GM23248 (cell line): Measurements from ENCODE around the gene PPP1R9A. TPM values are rescaled to one million over a fixed set of nuclear protein-coding genes. Genes with fewer than 3 reads are reported as not detected.

Experiments
- DNase-seq: peaks from one replicate; pipeline ENCODE4 v3.0.0-alpha.2; 2015
- H2AFZ ChIP-seq: fragments of 200-600 bp; sonication (generic); 2 replicates; pipeline ENCODE4 v1.6.1; 2016; ENCODE audit warnings: antibody characterized with exemption
- H3F3A ChIP-seq: fragments of 200-600 bp; sonication (generic); 2 replicates; pipeline ENCODE4 v1.6.1; 2016; ENCODE audit warnings: mild to moderate bottlenecking, antibody characterized with exemption, mixed run types; ENCODE audit not compliant: insufficient read depth
- H3K27ac ChIP-seq: fragments of 200-600 bp; sonication (generic); 2 replicates; pipeline ENCODE4 v1.5.1; 2016; ENCODE audit warnings: mild to moderate bottlenecking
- H3K27me3 ChIP-seq: fragments of 200-600 bp; sonication (generic); replicated peaks from 2 replicates; pipeline ENCODE4 v1.6.1; 2016; ENCODE audit warnings: mild to moderate bottlenecking; ENCODE audit not compliant: insufficient read depth
- H3K36me3 ChIP-seq: fragments of 200-600 bp; sonication (generic); 2 replicates; pipeline ENCODE4 v1.6.1; 2016; ENCODE audit warnings: low read depth, mild to moderate bottlenecking
- H3K4me1 ChIP-seq: fragments of 200-600 bp; sonication (generic); 2 replicates; pipeline ENCODE4 v1.6.1; 2016; ENCODE audit warnings: mild to moderate bottlenecking; ENCODE audit not compliant: insufficient read depth
- H3K4me2 ChIP-seq: fragments of 200-600 bp; sonication (generic); one replicate; pipeline ENCODE4 v1.6.1; 2016; ENCODE audit warnings: mild to moderate bottlenecking; ENCODE audit not compliant: unreplicated experiment
- H3K4me3 ChIP-seq: fragments of 200-600 bp; sonication (generic); 2 replicates; pipeline ENCODE4 v1.5.1; 2016; ENCODE audit warnings: mild to moderate bottlenecking
- H3K79me2 ChIP-seq: fragments of 200-600 bp; sonication (generic); 2 replicates; pipeline ENCODE4 v1.6.1; 2016; ENCODE audit warnings: mild to moderate bottlenecking; ENCODE audit not compliant: insufficient read depth
- H3K9ac ChIP-seq: fragments of 200-600 bp; sonication (generic); 2 replicates; pipeline ENCODE4 v1.6.1; 2016; ENCODE audit warnings: mild to moderate bottlenecking
- H3K9me2 ChIP-seq: fragments of 200-600 bp; sonication (generic); 2 replicates; pipeline ENCODE4 v1.6.1; 2016; ENCODE audit warnings: mixed run types, mild to moderate bottlenecking, moderate library complexity; ENCODE audit not compliant: insufficient read depth
- H3K9me3 ChIP-seq: fragments of 200-600 bp; sonication (generic); one replicate; pipeline ENCODE4 v1.6.1; 2017; ENCODE audit warnings: low read depth
- H4K20me1 ChIP-seq: fragments of 200-600 bp; sonication (generic); 2 replicates; pipeline ENCODE4 v1.6.0; 2016; ENCODE audit not compliant: insufficient read depth
- EZH2 ChIP-seq: fragments of 200-600 bp; sonication (generic); IDR thresholded peaks from 2 replicates; pipeline ENCODE4 v1.6.1; 2018; ENCODE audit warnings: antibody characterized with exemption, mild to moderate bottlenecking; ENCODE audit not compliant: insufficient read depth, poor library complexity, severe bottlenecking
- EZH2phosphoT487 ChIP-seq: fragments of 200-600 bp; sonication (generic); IDR thresholded peaks from 2 replicates; pipeline ENCODE4 v1.6.1; 2018; ENCODE audit warnings: antibody characterized with exemption, moderate library complexity, mild to moderate bottlenecking, low read depth; ENCODE audit not compliant: insufficient read depth
- WGBS, 2 experiments: methylation state at CpG; one replicate each; pipeline ENCODE4 v1.1.6; 2015 to 2017; ENCODE audit warnings: low lambda C conversion rate in 2 of 2, low coverage in 1 of 2; ENCODE audit errors: missing lambda C conversion rate in 2 of 2; 5-methylcytosine and 5-hydroxymethylcytosine counted together
- in situ Hi-C: fragments of 300-500 bp; cut with MboI; formaldehyde crosslinking; loops from 2 replicates; pipeline ENCODE4 v1.15.0; 2020
- polyA plus RNA-seq: library from polyadenylated mRNA; unstranded; fragments of >200 nt; fragmentation: Nextera tagmentation; extraction: Ambion mirVana; gene quantifications from 2 replicates; pipeline ENCODE4 v1.2.1, GENCODE V29; 2016
- total RNA-seq: library from RNA; depleted of rRNA; stranded (reverse); fragments of >200 nt; shearing (Covaris generic); gene quantifications from 2 replicates; pipeline ENCODE4 v1.2.3, GENCODE V29; 2014

Gene PPP1R9A
- total and polyA plus RNA-seq, 2 experiments from 2014 or later = 0.03 TPM; not detected in 1

DNA sequence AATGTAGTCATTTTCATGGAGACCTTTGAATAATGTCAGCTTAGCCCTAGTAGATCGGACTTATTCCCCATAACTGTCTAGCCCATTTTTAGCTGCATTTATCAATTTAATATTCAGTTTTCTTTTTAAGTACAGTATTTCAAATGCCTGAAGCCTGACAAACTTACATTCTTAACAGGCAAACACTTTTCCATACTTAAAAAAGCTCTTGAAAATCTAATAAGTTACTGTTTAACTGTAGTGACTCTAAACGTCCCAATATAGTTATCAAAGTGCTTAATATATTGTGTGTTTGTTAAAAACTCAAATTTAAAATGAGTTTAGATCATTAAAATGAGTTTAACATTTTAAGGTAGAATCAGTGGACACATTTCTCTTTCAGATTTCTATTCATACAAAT lies 372.0 kb downstream of the PPP1R9A start:
- no peaks in the 10 kb centered on the region for H3K79me2 ChIP-seq
- H3K27ac ChIP-seq = no peak overlapping the region
- peaks cover 11% of the 10 kb centered on the region for H3K27me3 ChIP-seq
- TF ChIP-seq EZH2phosphoT487 (no peak), EZH2 (no peak)
- no peak overlapping the region for H3K4me2 ChIP-seq
- in situ Hi-C loops = no loop called here
- WGBS, 2 experiments = 15 to 28% methylated on average over 2 of the region's 2 CpGs
- H3K9me3 ChIP-seq = no peaks in the 10 kb centered on the region
- H3F3A ChIP-seq = no peaks in the 10 kb centered on the region
- H4K20me1 ChIP-seq = no peaks in the 10 kb centered on the region
- no peak for DNase-seq
- no peak overlapping the region for H2AFZ ChIP-seq
- no peaks in the 10 kb centered on the region; the same call in 1 of the 2 replicates for H3K9me2 ChIP-seq
- H3K4me3 ChIP-seq = no peak overlapping the region
- H3K4me1 ChIP-seq = no peaks in the 10 kb centered on the region
- H3K36me3 ChIP-seq = no peaks in the 10 kb centered on the region
- H3K9ac ChIP-seq = no peak overlapping the region

DNA sequence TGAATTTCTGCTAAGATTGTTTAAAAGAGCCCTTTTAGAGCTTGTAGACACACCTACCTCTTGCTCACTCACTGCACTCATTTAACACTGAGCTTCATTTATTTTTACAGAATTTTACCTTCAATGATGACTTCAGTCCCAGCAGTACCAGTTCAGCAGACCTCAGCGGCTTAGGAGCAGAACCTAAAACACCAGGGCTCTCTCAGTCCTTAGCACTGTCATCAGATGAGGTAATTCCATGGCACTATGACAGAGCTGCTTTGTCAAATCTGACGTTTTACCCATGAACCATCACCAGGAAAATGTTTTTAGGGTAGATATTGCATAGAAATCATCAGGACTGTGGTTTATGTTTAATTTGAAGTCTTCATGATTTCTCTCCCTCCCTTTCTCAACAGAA lies 378.7 kb downstream of the PPP1R9A start:
- no peaks in the 10 kb centered on the region for H3K36me3 ChIP-seq
- no peak overlapping the region for H3K9ac ChIP-seq
- H3K79me2 ChIP-seq = no peaks in the 10 kb centered on the region
- H3F3A ChIP-seq = no peaks in the 10 kb centered on the region
- no peak overlapping the region for H2AFZ ChIP-seq
- no peaks in the 10 kb centered on the region for H3K9me3 ChIP-seq
- H3K27ac ChIP-seq = no peak overlapping the region
- H3K27me3 ChIP-seq = peaks cover 22% of the 10 kb centered on the region; the same call in 1 of the 2 replicates
- no peak overlapping the region for H3K4me2 ChIP-seq
- no peaks in the 10 kb centered on the region for H3K4me1 ChIP-seq
- 39 to 45% methylated on average over 2 of the region's 2 CpGs for WGBS, 2 experiments
- DNase-seq = no peak
- in situ Hi-C loops = no loop called here
- no peaks in the 10 kb centered on the region; the same call in 1 of the 2 replicates for H3K9me2 ChIP-seq
- TF ChIP-seq EZH2 (no peak), EZH2phosphoT487 (no peak)
- H4K20me1 ChIP-seq = no peaks in the 10 kb centered on the region
- H3K4me3 ChIP-seq = no peak overlapping the region

DNA sequence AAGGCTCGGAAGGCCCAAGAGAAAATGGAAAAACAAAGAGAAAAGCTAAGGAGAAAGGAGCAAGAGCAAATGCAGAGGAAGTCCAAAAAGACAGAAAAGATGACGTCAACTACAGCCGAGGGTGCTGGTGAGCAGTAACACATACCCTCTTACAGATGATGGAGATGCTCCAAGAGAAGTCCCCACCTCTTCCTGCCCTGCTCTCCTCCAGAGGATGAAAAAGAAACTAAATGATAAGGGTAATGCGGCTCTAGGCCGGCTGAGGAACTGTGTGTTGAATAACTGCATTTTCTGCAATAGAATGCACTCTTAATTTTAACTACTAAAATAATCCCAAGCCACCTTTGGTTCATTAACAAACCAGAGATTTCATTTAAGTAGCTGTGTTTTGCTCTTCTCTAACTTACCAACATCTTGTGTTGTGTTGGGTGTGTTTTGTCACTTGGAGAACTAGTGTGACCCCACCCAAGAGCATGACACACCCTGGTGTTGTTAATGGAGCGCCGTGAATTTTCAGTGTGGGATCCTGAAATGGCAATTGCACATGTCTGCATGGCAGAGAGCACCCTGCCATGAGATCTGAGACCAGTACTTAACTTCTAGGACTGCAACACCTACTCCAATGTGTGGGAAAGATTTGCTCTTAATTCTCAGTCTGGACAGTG lies 382.9 kb downstream of the PPP1R9A start:
- 61 to 65% methylated on average over 7 of the region's 7 CpGs for WGBS, 2 experiments

DNA sequence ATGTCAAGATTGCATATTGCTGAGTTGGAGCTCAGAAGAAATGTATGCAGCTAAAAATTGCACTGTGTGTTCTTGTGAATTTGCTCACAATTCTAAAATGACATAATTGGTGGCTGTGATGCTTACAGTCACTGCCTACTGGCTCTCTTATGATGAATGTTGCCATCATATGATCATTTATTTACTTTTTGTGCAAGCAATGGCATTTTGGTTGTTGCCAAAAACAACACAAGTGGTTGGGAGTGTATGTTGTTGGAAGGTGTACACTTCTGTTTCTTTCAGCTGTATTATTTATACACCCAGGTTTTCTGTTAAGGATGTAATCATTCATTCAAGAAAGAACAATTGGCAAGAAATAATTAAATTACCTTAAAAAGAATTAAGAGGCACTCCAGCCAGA lies 388.0 kb downstream of the PPP1R9A start:
- Histone ChIP-seq H3K27me3 (peaks cover 3% of the 10 kb centered on the region), H3K4me2 (no peak overlapping the region), H3K4me1 (no peaks in the 10 kb centered on the region), H3K9ac (no peak overlapping the region), H3K27ac (no peak overlapping the region), H3K79me2 (no peaks in the 10 kb centered on the region), H3K9me2 (no peaks in the 10 kb centered on the region), H2AFZ (no peak overlapping the region), H3F3A (no peaks in the 10 kb centered on the region), H3K9me3 (no peaks in the 10 kb centered on the region), H3K36me3 (no peaks in the 10 kb centered on the region), H3K4me3 (no peak overlapping the region), H4K20me1 (no peaks in the 10 kb centered on the region)
- in situ Hi-C loops = no loop called here
- no peak for DNase-seq
- TF ChIP-seq EZH2phosphoT487 (no peak), EZH2 (no peak)

More for the DNA sequence above, 382.9 kb downstream of the PPP1R9A start:
- Histone ChIP-seq H3K9me2 (no peaks in the 10 kb centered on the region), H2AFZ (no peak overlapping the region), H3K4me2 (no peak overlapping the region), H3K4me1 (no peaks in the 10 kb centered on the region), H3K27ac (no peak overlapping the region), H3F3A (no peaks in the 10 kb centered on the region), H3K9ac (no peak overlapping the region), H3K4me3 (no peak overlapping the region), H3K79me2 (no peaks in the 10 kb centered on the region), H3K36me3 (no peaks in the 10 kb centered on the region), H3K27me3 (peaks cover 17% of the 10 kb centered on the region), H4K20me1 (no peaks in the 10 kb centered on the region), H3K9me3 (no peaks in the 10 kb centered on the region)
- no peak for DNase-seq
- TF ChIP-seq EZH2 = no peak
- in situ Hi-C loops = no loop called here

DNA sequence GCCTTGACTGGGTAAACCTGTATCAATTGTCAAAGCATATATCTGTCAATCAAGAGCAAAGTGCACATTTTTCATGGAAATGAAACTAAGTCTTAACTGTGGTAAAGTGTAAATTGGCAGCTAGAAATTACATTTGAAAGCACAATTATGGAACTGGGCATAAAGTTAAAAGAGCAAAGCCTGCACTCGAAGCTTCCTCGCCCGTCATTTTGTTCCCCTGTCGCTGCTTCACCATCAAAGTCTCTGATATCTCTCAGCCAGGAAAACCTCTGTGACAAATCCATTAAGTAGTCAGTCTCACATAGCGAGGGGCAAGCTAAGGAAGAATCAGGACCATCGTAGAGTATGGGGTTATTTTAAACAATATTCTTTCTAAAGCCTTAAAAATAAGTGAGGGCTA lies 389.1 kb downstream of the PPP1R9A start:
- H3F3A ChIP-seq = no peaks in the 10 kb centered on the region
- H3K79me2 ChIP-seq = no peaks in the 10 kb centered on the region
- no peaks in the 10 kb centered on the region for H3K9me3 ChIP-seq
- H4K20me1 ChIP-seq = no peaks in the 10 kb centered on the region
- H3K4me1 ChIP-seq = no peaks in the 10 kb centered on the region
- H3K27me3 ChIP-seq = peaks cover 7% of the 10 kb centered on the region; the same call in 1 of the 2 replicates
- no peaks in the 10 kb centered on the region for H3K36me3 ChIP-seq
- DNase-seq = no peak
- no peak overlapping the region for H2AFZ ChIP-seq
- H3K9me2 ChIP-seq = no peaks in the 10 kb centered on the region
- TF ChIP-seq EZH2phosphoT487 (no peak), EZH2 (no peak)
- no peak overlapping the region for H3K27ac ChIP-seq
- no peak overlapping the region for H3K9ac ChIP-seq
- no peak overlapping the region for H3K4me2 ChIP-seq
- no peak overlapping the region for H3K4me3 ChIP-seq
- WGBS, 2 experiments = 70 to 76% methylated on average over 6 of the region's 6 CpGs
- in situ Hi-C loops = no loop called here
